GM19043 (cell line): ENCODE measurements around the gene PDIA5.

Source experiments
- ATAC-seq: cut with Tn5 transposase; IDR thresholded peaks from one replicate; pipeline ENCODE4 v1.9.1; 2021; ENCODE audit warnings: low read depth; ENCODE audit not compliant: unreplicated experiment

The PDIA5 gene

GRCh38 chr3:123158899-123159390, 92.1 kb downstream of the PDIA5 start:
- ATAC-seq: no peak

DNA sequence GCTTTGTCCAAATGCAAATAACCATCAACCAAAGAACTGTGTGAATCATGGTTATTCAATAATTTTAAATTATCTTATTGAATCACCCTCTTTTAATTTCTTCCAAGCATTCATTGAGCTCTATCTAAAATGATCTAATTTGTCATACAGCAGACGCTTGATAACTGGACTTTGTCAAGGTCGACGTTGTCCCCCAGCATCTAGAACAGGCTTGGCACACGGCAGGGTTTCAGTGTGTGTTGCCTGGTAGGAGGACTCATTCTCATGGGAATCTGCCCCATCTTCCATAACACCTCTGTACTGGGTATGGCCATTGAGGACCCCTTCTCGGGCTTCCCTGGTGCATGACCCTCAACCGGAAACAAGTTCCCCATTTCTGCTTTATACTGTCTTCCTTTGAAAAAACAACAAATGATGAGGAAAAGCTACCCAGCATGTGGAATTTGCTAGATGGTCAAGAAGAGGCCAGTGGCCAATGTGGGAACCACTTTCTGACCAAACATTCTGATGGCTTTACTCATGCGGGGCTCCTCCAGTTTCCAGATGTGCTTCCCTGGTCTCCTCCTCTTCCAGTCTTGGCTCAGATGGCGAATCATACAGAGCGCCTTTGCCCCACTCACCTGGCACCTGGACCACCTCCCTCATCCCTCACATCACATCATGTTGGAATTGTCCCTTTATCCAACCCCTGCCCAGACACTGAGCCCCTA, 93.3 kb downstream of the PDIA5 start:
- ATAC-seq: no peak

- no peak for ATAC-seq
Measured at GRCh38 chr3:123161167-123161566, 94.3 kb downstream of the PDIA5 start.

- no peak for ATAC-seq
Measured at GRCh38 chr3:123163141-123163540, 96.3 kb downstream of the PDIA5 start.

DNA sequence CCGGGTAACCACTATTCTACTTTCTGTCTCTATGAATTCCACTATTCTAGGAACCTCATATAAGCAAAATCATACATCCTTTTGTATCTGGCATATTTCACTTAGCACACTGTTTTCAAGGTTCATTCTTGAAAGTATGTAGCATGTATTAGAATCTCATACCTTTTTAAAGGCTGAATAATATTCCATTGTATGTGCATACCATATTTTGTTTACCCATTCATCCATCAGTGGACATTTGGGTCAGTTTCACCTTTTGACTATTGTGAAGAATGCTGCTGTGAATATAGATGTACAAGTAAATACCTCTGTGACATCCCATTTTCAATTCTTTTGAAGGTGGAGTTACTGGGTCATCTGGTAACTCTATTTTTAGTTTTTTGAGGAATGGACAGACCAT, 98.3 kb downstream of the PDIA5 start:
- no peak for ATAC-seq

DNA sequence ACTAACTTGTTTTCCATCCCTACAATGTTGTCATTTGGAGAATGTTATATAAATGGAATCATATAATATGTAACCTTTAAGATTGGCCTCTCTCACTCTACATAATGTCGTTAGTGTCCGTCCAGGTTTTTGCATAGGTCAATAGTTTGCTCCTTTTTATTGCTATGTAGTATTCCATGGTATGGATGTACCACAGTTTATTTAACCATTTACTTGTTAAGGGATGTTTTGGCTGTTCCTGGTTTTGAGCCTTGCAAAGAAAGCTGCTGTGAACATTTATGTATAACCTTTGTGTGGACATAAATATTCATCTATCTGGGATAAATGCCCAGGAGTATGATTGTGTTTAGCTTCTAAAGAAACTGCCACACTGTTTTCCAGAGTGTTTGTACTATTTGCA, 100.9 kb downstream of the PDIA5 start:
- no peak for ATAC-seq

- ATAC-seq: no peak
Measured at GRCh38 chr3:123168122-123168521, 101.3 kb downstream of the PDIA5 start.

- no peak for ATAC-seq
Measured at GRCh38 chr3:123168605-123169004, 101.8 kb downstream of the PDIA5 start.

DNA sequence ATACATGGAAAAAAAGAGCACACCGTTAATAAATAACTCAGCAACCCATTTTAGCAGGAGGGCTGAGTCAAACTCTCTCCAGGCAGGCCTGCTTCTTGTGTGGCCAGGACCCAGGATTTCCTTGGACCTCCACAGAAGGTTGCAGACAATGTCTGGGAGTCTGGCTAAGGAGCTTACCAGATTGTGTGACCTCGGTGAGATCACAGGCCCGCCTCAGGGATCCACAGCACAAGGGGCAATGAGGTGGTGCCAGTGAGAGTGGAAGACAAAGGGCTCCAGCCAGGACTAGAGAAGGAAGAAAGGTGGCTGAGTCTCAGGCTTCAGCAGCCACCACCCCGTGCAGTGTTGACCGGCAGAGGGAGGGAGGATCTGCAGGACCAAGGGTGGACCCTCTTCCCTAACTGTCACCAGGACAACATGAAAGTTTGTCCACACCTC, 102.7 kb downstream of the PDIA5 start:
- no peak for ATAC-seq

- no peak for ATAC-seq
Measured at GRCh38 chr3:123169930-123170329, 103.1 kb downstream of the PDIA5 start.

- ATAC-seq: no peak
Measured at GRCh38 chr3:123180791-123181190, 114.0 kb downstream of the PDIA5 start.

DNA sequence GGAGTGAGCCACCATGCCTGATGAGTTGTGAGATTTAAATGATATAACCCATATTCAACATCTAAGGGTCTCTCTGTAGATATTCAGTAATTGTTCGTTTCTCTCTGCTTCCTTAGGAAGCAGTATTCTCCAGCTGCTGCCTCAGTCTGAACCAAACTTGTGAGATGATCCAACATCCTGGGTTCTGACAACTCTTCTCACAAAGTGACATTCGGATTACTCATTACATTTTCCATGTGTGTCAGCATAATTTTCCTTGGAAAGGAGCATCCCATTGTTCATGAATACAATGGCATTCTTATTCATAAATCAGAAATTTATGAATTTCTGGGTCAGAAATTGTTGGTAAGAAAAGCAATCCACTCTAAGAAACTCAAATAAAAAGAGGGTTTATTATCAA, 119.9 kb downstream of the PDIA5 start:
- ATAC-seq: no peak

DNA sequence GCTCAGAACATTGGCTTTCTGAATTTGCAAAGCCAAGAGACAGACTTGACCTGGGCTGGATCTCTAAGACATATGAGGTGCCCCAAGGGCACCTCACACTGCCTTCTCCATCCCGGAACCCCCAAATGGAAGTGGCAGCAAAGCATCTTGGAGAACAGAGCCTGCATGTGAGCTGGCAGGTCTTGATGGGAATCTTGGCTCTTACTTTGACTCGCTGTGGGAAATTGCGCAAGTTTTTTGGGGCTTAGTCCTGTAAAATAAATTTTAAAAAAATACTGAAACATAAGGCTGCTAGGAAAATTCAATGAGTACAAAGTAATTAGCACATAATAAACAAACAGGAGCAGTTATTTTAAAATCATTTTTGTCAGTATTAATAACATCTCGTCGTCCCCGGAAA, 121.2 kb downstream of the PDIA5 start:
- no peak for ATAC-seq

GRCh38 chr3:123193448-123194101, 126.8 kb downstream of the PDIA5 start:
- ATAC-seq: no peak

- no peak for ATAC-seq
Measured at GRCh38 chr3:123194552-123194951, 127.7 kb downstream of the PDIA5 start.

DNA sequence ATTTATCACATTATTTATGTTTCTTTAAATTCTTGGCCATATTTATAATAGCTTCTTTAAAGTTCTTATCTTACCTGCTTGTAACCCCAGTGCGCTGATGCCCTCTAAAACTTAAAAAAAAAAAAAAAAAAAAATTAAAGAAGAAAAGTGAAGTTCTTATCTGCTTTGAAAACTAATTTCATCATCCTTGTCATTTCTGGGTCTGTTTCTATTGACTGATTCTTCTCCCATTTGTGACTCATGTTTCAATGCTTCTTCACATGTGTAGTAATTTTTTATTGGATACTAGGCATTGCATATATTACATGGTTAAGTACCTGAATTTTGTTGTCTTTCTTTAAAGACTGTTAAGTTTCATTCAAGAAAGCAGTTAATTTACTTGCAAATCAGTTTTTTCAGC, 131.5 kb downstream of the PDIA5 start:
- no peak for ATAC-seq

DNA sequence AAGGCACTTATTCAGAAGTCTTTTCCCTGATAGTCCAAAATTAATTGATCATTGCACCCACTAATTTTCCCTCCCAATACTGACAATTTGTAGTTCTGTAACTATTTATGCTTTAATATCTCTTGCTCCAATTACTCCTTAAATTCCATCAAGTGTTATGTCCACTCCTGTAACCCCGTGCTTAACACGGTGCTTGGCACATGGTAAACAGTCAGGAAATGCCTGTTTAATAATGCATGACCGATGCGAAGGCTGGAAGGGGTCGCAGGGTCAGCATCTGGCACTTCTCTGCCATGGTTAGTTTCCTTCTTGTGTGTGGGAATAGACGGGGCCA, 134.4 kb downstream of the PDIA5 start:
- no peak for ATAC-seq

GRCh38 chr3:123201557-123202427, 135.0 kb downstream of the PDIA5 start, which contains the start of gene SEC22A:
Gene SEC22A (plus strand): TSS chr3:123201943. CDS start chr3:123209218, 7,275 bp downstream.
- peak; percentile 93 for ATAC-seq

- no peak for ATAC-seq
Measured at GRCh38 chr3:123202451-123202850, 135.6 kb downstream of the PDIA5 start.
